Natural killer cell treated with Interleukin-12 subunit alpha and Interleukin-12 subunit beta and Interleukin-15 and Interleukin-18, amount 100 ng/mL, for 72 hours (primary cell): ENCODE measurements around the gene TSEN2. TPM values are rescaled to one million over a fixed set of nuclear protein-coding genes. Genes with fewer than 3 reads are reported as not detected.

ENCODE experiments used
- ATAC-seq, 2 donors: fragments of 150-1000 bp; cut with Tn5 transposase in 1 of 2; sonication (Bioruptor Pico), chemical (Tn5 transposase) in 1 of 2; 2 replicates each; pipeline ENCODE4 v1.10.0; 2021
- DNase-seq: peaks from one replicate; pipeline ENCODE4 v3.0.0; 2022; ENCODE audit warnings: low spot score
- H3K27ac Mint-ChIP-seq, 2 donors: 1 replicate in 1 of 2; 2 replicates in 1 of 2; pipeline ENCODE4 v1.8.0; 2022; ENCODE audit warnings: mixed read lengths in 2 of 2, mild to moderate bottlenecking in 1 of 2, moderate library complexity in 1 of 2
- H3K27me3 Mint-ChIP-seq, 2 donors: 1 replicate in 1 of 2; 2 replicates in 1 of 2; pipeline ENCODE4 v1.8.0; 2022; ENCODE audit warnings: mixed read lengths in 2 of 2
- H3K36me3 Mint-ChIP-seq: one replicate; pipeline ENCODE4 v1.8.0; 2022; ENCODE audit warnings: mixed read lengths
- H3K4me1 Mint-ChIP-seq, 2 donors: 1 replicate in 1 of 2; 2 replicates in 1 of 2; pipeline ENCODE4 v1.8.0; 2022; ENCODE audit warnings: low read depth in 2 of 2, mixed read lengths in 2 of 2, mild to moderate bottlenecking in 1 of 2
- H3K4me3 Mint-ChIP-seq: one replicate; pipeline ENCODE4 v1.8.0; 2022; ENCODE audit warnings: mixed read lengths
- H3K9me3 Mint-ChIP-seq: 2 replicates; pipeline ENCODE4 v1.8.0; 2022; ENCODE audit warnings: mixed read lengths
- total RNA-seq, 2 donors: library from RNA; stranded (reverse); gene quantifications; one replicate each; pipeline ENCODE4 v1.2.3, GENCODE V29; 2022

Gene TSEN2
- 10 to 100 TPM; 12.9 to 32.1 TPM for total RNA-seq

DNA sequence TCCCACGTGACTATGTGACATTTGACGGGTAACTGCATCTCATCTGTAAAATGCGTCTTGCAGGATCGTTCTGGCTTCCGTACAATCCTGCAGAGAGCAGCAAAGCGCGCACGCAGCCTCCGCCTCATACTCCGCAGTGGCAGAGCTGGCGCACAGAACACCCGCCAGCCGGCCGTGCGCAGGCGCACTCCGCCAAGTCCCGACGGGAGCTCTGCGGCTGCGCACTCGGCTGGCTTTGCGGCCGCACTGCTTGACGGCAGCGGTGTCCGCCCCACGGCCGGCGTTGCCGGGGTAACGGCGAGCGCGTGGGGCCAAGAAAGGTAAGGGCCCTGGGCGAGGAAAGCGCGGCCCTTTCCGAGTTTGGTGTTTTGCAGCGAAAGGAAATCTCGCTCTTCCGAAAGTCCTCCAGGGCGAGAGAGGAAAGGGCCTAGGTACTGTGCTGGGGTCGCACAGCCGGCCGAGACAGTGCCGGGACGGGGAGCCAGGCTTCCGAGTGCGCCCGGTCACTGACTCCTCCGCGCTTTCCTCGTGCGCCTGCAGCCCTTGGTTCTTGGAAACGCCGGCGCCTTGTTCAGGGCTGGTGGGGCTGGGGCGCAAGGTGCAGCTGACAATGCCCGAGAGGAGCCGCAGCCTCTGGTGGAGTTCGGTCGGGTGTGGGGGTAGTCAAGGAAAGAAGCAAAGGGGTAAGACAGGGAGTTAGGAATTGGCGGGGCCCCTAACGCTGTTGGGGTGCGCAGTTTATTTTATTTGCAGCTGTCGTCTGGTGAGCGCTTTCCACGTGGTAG lies at the start of gene TSEN2:
Gene TSEN2 (plus strand): TSS at position 283 of the 785 bp plus-strand sequence. CDS start 5,321 bp downstream, outside the sequence.
- Mint-ChIP-seq H3K9me3 (no peaks in the 10 kb centered on the region), H3K27me3 (no peaks in the 10 kb centered on the region), H3K36me3 (no peaks in the 10 kb centered on the region), H3K4me1 (peaks cover 22 to 39% of the 10 kb centered on the region in 2 donors), H3K4me3 (peak within 1 kb of the TSS; percentile 97), H3K27ac (peak within 1 kb of the TSS; percentile 93 to 95)
- ATAC-seq (peak; percentile 97 to 98), DNase-seq (peak; percentile 95)

- H3K4me3 Mint-ChIP-seq = no peak overlapping the region
- H3K27me3 Mint-ChIP-seq = peaks cover 12 to 25% of the 10 kb centered on the region in 2 donors
- no peaks in the 10 kb centered on the region for H3K36me3 Mint-ChIP-seq
- no peak overlapping the region for H3K27ac Mint-ChIP-seq
- no peak for DNase-seq
- no peaks in the 10 kb centered on the region for H3K4me1 Mint-ChIP-seq
- H3K9me3 Mint-ChIP-seq = no peaks in the 10 kb centered on the region
- ATAC-seq = no peak
Observed at GRCh38 chr3:12436514-12437220, 47.6 kb upstream of the TSEN2 start.

- DNase-seq (no peak), ATAC-seq (no peak)
- no peak overlapping the region for H3K4me3 Mint-ChIP-seq
- no peaks in the 10 kb centered on the region for H3K9me3 Mint-ChIP-seq
- no peak overlapping the region for H3K27ac Mint-ChIP-seq
- no peaks in the 10 kb centered on the region for H3K4me1 Mint-ChIP-seq
- H3K36me3 Mint-ChIP-seq = no peaks in the 10 kb centered on the region
- peaks cover 12 to 25% of the 10 kb centered on the region in 2 donors for H3K27me3 Mint-ChIP-seq
Observed at GRCh38 chr3:12437221-12437605, 47.1 kb upstream of the TSEN2 start.

DNA sequence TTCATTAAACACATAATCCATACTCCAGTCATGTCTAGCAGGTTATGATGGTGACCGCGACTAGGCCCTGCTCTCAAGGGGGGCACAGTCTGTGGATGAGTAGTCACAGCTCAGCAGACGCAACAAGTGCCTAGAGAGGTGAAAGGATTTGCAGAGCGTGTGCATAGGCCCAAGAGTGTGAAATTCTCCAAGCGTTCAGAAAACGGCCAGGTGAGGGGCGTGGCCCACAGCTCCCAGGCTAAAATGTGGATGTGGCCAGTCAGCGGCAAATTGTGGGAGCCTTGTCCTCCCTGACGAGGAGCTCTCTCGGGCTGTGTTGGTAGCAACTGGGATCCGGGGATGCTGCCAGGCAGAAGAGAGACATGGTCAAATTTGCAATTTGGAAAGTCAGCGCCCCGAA lies 46.4 kb upstream of the TSEN2 start:
- no peaks in the 10 kb centered on the region for H3K9me3 Mint-ChIP-seq
- no peak for DNase-seq
- ATAC-seq = no peak
- H3K4me1 Mint-ChIP-seq = no peaks in the 10 kb centered on the region
- H3K4me3 Mint-ChIP-seq = no peak overlapping the region
- no peaks in the 10 kb centered on the region for H3K36me3 Mint-ChIP-seq
- H3K27me3 Mint-ChIP-seq = peaks cover 12 to 26% of the 10 kb centered on the region in 2 donors
- H3K27ac Mint-ChIP-seq = no peak overlapping the region

DNA sequence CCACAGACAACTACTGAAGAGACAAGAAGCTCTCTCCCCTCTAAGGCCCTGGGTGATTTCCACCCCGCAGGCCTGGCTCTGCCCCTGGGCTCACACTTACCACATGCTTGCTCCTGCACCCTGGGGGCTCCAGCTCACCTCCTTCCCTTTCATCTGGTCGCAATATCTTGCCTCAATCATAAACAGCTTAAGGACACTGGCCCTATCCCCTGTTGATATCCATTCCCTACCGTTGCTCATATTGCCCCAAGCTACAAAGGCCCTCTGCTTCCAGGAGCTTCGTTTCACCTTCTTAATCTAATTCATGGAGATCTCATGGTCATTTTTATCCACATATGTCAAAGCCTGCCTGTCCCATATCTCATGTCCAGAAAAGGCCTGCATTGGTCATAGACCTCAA lies 46.0 kb upstream of the TSEN2 start:
- Mint-ChIP-seq H3K36me3 (no peaks in the 10 kb centered on the region), H3K9me3 (no peaks in the 10 kb centered on the region), H3K27ac (no peak overlapping the region), H3K4me1 (no peaks in the 10 kb centered on the region), H3K4me3 (no peak overlapping the region), H3K27me3 (peaks cover 15 to 31% of the 10 kb centered on the region in 2 donors)
- no peak for ATAC-seq
- DNase-seq = no peak

- no peak for DNase-seq
- H3K36me3 Mint-ChIP-seq = no peaks in the 10 kb centered on the region
- no peak overlapping the region for H3K27ac Mint-ChIP-seq
Observed at GRCh38 chr3:12439161-12439940, 44.9 kb upstream of the TSEN2 start.

DNA sequence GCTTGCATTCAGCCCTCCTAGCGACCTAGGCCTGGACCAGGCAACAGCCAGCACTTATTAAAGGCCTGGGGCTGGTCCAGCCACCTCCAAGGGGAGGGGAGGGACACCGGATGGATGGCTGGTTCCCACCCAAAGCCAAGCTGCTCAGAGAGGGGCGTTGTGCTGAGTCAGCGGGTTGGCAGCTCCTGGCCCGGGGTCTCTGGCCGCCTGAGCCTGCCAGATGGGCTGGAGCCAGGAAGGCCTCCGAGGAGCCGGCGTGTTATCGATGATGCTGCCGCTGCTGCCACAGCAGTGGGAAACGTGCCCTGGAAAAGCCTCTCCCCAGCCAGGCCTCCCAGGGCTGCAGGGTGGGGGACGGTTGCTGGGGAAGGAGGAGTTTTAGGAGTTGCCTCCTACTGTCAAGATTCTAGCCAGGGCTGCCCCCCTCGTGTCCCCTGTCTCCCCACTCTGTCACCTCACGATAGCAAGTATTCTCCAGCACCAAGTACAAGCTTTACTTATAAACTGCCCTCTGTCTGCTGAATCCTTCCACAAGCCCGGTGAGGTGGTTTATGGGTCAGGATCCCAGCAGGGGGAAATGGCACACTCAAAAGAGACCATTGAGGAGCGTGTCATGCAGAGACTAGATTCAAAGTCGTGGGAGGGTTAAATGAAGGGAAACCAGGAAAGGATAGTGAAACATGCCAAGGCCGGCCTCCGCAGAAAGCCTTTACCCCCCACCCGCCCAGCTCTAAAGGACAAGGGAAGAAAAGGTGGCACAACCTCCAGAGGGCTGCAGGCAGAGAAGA lies 43.2 kb upstream of the TSEN2 start:
- Mint-ChIP-seq H3K4me3 (no peak overlapping the region), H3K36me3 (no peaks in the 10 kb centered on the region), H3K27ac (no peak overlapping the region), H3K9me3 (no peaks in the 10 kb centered on the region), H3K4me1 (no peaks in the 10 kb centered on the region), H3K27me3 (peaks cover 16 to 24% of the 10 kb centered on the region in 2 donors)
- no peak for ATAC-seq
- no peak for DNase-seq

More at GRCh38 chr3:12439161-12439940, 44.9 kb upstream of the TSEN2 start:
- H3K4me3 Mint-ChIP-seq = no peak overlapping the region
- H3K9me3 Mint-ChIP-seq = no peaks in the 10 kb centered on the region
- H3K4me1 Mint-ChIP-seq = no peaks in the 10 kb centered on the region
- no peak for ATAC-seq
- peaks cover 16 to 37% of the 10 kb centered on the region in 2 donors for H3K27me3 Mint-ChIP-seq

DNA sequence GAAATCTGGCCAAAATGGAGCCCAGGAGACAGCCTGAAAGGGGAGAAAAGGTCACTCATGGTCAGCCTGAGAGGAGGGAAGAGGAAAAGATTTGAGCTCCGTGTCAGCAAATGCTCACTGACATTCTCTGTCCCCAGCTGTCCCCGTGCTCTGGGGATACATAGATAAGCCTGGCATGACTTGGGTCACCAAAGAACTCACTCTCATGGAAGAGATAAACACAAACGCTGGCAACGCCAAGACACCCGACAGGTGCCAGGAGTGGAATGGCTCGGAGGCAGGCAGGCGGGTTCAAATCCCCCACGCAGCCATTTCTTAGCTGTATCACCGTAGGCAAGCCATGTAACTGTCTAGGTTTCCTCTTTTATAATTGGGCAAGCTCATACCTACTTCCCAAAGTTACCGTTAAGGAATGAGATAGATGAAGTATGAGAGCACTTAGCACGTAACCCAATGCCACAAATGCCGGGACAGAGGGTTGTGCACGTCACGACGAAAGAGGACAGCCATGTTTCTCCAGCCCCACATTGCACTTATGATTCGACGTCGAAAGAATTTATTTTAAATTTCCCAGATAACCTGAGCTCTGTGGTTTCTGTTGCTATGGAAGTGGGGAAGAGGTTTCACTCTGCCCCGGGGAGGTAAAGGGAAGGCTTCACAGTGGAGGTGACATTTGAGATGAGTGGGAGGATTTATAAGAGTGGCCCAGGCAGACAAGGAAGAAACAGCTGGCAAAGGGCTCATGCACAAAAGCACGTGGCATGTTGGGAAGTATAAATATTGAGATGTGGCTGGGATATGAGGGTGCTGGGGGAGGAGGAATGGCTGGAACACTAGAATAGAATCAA lies 41.4 kb upstream of the TSEN2 start:
- DNase-seq = no peak
- no peak for ATAC-seq

DNA sequence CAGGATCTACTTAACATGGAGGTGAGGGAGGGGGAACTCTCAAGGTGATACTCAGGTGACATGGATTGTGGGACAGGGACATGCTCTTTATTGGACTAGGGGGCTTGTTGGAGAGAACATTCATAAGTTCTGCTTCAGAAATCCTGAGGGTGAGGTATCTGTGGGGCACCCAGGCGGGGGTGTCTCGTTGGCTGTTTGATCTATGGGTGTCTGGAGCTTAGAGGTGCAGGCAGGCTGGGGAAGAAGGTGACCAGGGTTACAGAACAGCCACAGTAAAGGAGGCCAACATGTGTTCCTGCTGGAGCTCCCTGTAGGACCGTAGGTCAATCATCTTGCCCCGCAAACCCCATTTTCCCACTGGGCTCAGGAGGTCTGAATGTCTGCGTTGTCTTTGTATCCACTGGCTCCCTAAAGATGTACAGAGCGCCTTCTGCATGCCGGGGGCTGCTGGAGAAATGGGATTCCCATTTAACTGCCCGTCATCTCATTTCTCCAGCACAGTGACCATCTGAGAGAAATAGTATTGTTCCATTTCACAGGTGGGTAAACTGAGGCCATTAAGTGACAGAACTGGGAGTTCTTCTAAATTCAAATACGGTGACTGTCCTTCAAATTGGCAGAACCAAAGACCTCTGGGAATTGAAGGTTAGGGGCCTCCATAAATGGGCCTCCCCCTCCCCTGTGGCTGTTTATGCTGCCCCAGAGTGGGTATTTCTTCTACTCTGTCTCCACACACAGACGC lies 40.3 kb upstream of the TSEN2 start:
- no peak overlapping the region for H3K4me3 Mint-ChIP-seq
- ATAC-seq (no peak), DNase-seq (no peak)
- no peaks in the 10 kb centered on the region for H3K9me3 Mint-ChIP-seq
- H3K4me1 Mint-ChIP-seq = no peaks in the 10 kb centered on the region
- H3K36me3 Mint-ChIP-seq = no peaks in the 10 kb centered on the region
- peaks cover 7 to 27% of the 10 kb centered on the region in 2 donors for H3K27me3 Mint-ChIP-seq
- H3K27ac Mint-ChIP-seq = no peak overlapping the region

More for the DNA sequence above, 41.4 kb upstream of the TSEN2 start:
- H3K27me3 Mint-ChIP-seq = peaks cover 7 to 23% of the 10 kb centered on the region in 2 donors
- no peaks in the 10 kb centered on the region for H3K9me3 Mint-ChIP-seq
- H3K36me3 Mint-ChIP-seq = no peaks in the 10 kb centered on the region
- H3K27ac Mint-ChIP-seq = no peak overlapping the region
- H3K4me3 Mint-ChIP-seq = no peak overlapping the region
- H3K4me1 Mint-ChIP-seq = no peaks in the 10 kb centered on the region

- ATAC-seq = no peak
- Mint-ChIP-seq H3K9me3 (no peaks in the 10 kb centered on the region), H3K27me3 (peaks cover 7 to 27% of the 10 kb centered on the region in 2 donors), H3K4me3 (no peak overlapping the region), H3K4me1 (no peaks in the 10 kb centered on the region), H3K36me3 (no peaks in the 10 kb centered on the region), H3K27ac (no peak overlapping the region)
- no peak for DNase-seq
Observed at GRCh38 chr3:12444582-12445471, 39.5 kb upstream of the TSEN2 start.

DNA sequence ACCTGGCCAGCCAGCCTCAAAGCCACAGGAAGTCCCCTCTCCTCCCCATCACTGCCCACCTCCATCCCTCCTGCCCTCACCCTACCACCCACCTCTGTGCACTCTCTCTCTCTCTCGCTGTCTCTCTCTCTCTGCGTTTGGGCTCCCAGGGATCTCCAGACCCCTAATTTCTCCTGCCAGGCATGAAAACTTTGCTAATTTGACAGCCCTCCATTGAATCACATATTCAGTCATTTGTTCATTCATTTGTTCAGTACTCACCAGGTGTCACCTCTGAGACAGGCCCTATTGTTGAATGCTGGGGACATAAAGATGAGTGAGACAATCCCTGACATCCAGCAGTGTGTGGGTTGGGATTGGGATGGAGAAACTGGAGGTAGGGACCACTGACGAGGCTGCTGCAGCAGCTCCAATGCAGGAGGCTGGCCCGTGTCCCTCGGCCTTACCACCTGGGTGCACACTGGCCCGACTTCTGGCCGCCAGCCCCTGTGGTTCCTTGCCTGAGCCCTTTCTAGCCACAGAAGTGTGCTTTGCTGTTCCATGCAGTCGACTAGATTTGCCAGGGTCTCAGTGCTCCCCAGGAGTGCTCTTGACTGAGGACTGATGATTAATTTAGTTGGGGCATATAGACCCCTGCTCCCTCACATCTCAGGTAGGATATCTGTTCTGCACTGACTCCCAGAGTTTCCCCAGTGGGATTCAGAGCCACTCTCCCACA lies 38.6 kb upstream of the TSEN2 start:
- Mint-ChIP-seq H3K27ac (no peak overlapping the region), H3K36me3 (no peaks in the 10 kb centered on the region), H3K27me3 (peaks cover 7 to 27% of the 10 kb centered on the region in 2 donors), H3K4me1 (no peaks in the 10 kb centered on the region), H3K4me3 (no peak overlapping the region), H3K9me3 (no peaks in the 10 kb centered on the region)
- ATAC-seq (no peak), DNase-seq (no peak)
